Kidney (tissue), 14 donors: ENCODE results near the gene ZNF839. TPM values are rescaled to one million over a fixed set of nuclear protein-coding genes. Genes with fewer than 3 reads are reported as not detected.

Source experiments
- DNase-seq, 5 donors: peaks; one replicate each; pipeline ENCODE4 v3.0.0-alpha.2; 2013 to 2020
- FAIRE-seq: peaks from 2 replicates; lab custom pipeline; 2012; peaks lifted over from hg19 to GRCh38; lab: Jason Lieb, UNC
- H3K27ac ChIP-seq, 2 donors: one replicate each; pipeline ENCODE4 v1.7.0; 2013; ENCODE audit warnings: low read depth in 2 of 2, low read length in 2 of 2, inconsistent platforms in 1 of 2
- H3K27me3 ChIP-seq: one replicate; pipeline ENCODE4 v1.7.1; 2013; ENCODE audit warnings: low read length, inconsistent platforms; ENCODE audit not compliant: control insufficient read depth, insufficient read depth
- H3K36me3 ChIP-seq, 3 donors: one replicate each; pipeline versions ENCODE4 v1.7.0 to v1.7.1; 2013; ENCODE audit warnings: low read length in 3 of 3, control low read depth in 1 of 3, inconsistent platforms in 1 of 3; ENCODE audit not compliant: insufficient read depth in 3 of 3, control insufficient read depth in 2 of 3
- H3K4me1 ChIP-seq, 3 donors: one replicate each; pipeline versions ENCODE4 v1.7.0 to v1.7.1; 2013; ENCODE audit warnings: low read length in 3 of 3, inconsistent platforms in 1 of 3, low read depth in 1 of 3; ENCODE audit not compliant: control insufficient read depth in 2 of 3, insufficient read depth in 2 of 3
- H3K4me3 ChIP-seq, 3 donors: one replicate each; pipeline versions ENCODE4 v1.7.0 to v1.8.1; 2013; ENCODE audit warnings: low read length in 3 of 3, control low read depth in 1 of 3, inconsistent platforms in 1 of 3
- H3K9ac ChIP-seq, 3 donors: one replicate each; pipeline versions ENCODE4 v1.7.0 to v1.7.1; 2013; ENCODE audit warnings: low read length in 3 of 3, control low read depth in 1 of 3, inconsistent platforms in 1 of 3
- H3K9me3 ChIP-seq, 3 donors: one replicate each; pipeline versions ENCODE4 v1.7.0 to v1.7.1; 2013; ENCODE audit warnings: low read length in 3 of 3, control low read depth in 1 of 3, inconsistent platforms in 1 of 3; ENCODE audit not compliant: control insufficient read depth in 2 of 3, insufficient read depth in 1 of 3
- CTCF ChIP-seq: IDR thresholded peaks from 3 replicates; pipeline ENCODE4 v1.5.1; 2012; ENCODE audit warnings: mild to moderate bottlenecking, moderate library complexity, borderline replicate concordance; ENCODE audit not compliant: insufficient read depth; ENCODE audit errors: extremely low read depth
- intact Hi-C: fragments of 100-400 bp; cut with DNase I; formaldehyde crosslinking; loops from one replicate; pipeline ENCODE4 v1.11.1; 2022
- polyA plus RNA-seq: library from polyadenylated mRNA; stranded (reverse); fragments of 350-450 nt; fragmentation: Illumina TruSeq; extraction: RNeasy Lipid Tissue Mini Kit (QIAGEN cat#74804); gene quantifications from one replicate; pipeline ENCODE4 v1.2.3, GENCODE V29; 2014; ENCODE audit warnings: low read depth, low replicate concordance; ENCODE audit not compliant: insufficient read depth
- total RNA-seq: library from RNA; stranded (reverse); fragmentation: NEBNext Ultra II Directional; extraction: Animal tissue kit (Norgen Biotek cat#: 25700); gene quantifications from one replicate; pipeline ENCODE4 v1.2.1, GENCODE V29; 2021
- donor health status: control.
- donor health status: control.
- donor health status: control.
- donor health status: control.
- donor health status: control.
- donor health status: DM: yes; HTN: yes; CAD: no.
- donor health status: Normal renal cell carcinoma (clear cell type).

ZNF839 gene
- total and polyA plus RNA-seq, 2 donors from 2014 or later = 7.8 to 15.8 TPM

DNA sequence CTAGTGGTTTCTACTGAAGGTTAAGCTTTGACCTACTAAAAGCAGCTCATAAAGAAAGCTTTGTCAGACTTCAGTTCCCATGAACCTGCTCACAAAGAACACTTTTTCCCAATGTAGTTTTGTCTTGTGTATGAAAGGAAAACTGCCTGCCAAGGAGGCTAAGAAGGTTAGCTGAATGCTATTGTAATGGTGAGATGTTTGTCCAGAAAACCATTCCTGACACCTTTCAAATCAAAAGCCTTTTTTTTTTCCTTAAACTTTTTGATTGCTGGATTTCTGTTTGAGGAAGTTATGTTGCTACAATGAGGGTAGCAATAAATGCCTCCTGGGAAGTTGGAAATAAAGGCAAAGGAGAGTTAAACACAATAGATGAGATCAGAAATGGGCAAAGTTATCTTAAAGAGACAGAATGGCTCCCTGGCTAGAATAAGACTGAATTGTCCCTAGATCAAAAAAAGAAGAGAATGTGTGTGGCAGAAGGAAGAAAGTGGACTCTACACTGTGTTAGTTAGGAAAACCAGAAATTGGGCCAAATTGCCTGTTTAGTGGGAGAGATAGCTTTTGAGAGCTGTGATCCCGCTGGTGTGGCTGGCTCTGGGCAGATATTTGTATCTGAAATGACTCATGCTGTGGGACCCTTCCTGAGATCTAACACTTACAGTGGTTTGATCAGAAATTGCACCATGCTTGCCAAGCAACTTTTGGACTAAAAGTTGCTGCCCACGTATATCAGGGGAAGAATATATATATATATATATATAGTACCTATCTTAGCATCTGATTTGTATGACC lies 70.7 kb downstream of the ZNF839 start:
- no peak for TF ChIP-seq CTCF
- Histone ChIP-seq H3K27me3 (no peaks in the 10 kb centered on the region), H3K27ac (no peak overlapping the region), H3K9me3 (no peaks in the 10 kb centered on the region), H3K4me3 (no peak overlapping the region), H3K4me1 (no peaks in the 10 kb centered on the region), H3K36me3 (peaks cover 1 to 2% (median 1%) of the 10 kb centered on the region in 3 donors), H3K9ac (no peak overlapping the region)
- no peak for DNase-seq
- intact Hi-C loops = no loop called here
- no peak for FAIRE-seq

Other genes with a start within 250 kb of the ZNF839 start
- gene HSP90AA1, start 232.7 kb upstream of the ZNF839 start, total RNA-seq = 409 TPM
- 455 TPM for gene HSP90AA1, start 232.7 kb upstream of the ZNF839 start, polyA plus RNA-seq
- gene WDR20, start 179.8 kb upstream of the ZNF839 start, total RNA-seq = 44.2 TPM
- 12.6 TPM for gene WDR20, start 179.8 kb upstream of the ZNF839 start, polyA plus RNA-seq
- gene MOK, start 14.6 kb upstream of the ZNF839 start, total RNA-seq = 32.7 TPM
- gene MOK, start 14.6 kb upstream of the ZNF839 start, polyA plus RNA-seq = 20.4 TPM
- 32.1 TPM for gene CINP, start 43.1 kb downstream of the ZNF839 start, total RNA-seq
- 49.3 TPM for gene CINP, start 43.1 kb downstream of the ZNF839 start, polyA plus RNA-seq
- gene TECPR2, start 43.2 kb downstream of the ZNF839 start, total RNA-seq = 30.2 TPM
- 6.0 TPM for gene TECPR2, start 43.2 kb downstream of the ZNF839 start, polyA plus RNA-seq
- gene ANKRD9, start 190.0 kb downstream of the ZNF839 start, total RNA-seq = 18.7 TPM
- gene ANKRD9, start 190.0 kb downstream of the ZNF839 start, polyA plus RNA-seq = 26.0 TPM